KBM-7 (cell line): ENCODE data around the gene AGTRAP.

Experiments
- DNase-seq: peaks from one replicate; pipeline ENCODE4 v3.0.0-alpha.2; 2015
- in situ Hi-C: fragments of 300-500 bp; cut with MboI; formaldehyde crosslinking; loops from 2 replicates; pipeline ENCODE4 v1.14.3; 2020; ENCODE audit warnings: low sequenced_read_pairs, low pct_unique_long_range_greater_than_20kb, mixed read lengths

The AGTRAP gene

GRCh38 chr1:11704691-11705475 is 31.1 kb upstream of the AGTRAP start:
- DNase-seq: no peak
- in situ Hi-C loops: no loop called here

GRCh38 chr1:11705596-11705995 is 30.3 kb upstream of the AGTRAP start:
- no peak for DNase-seq
- in situ Hi-C loops: no loop called here

- in situ Hi-C loops: no loop called here
- DNase-seq: no peak
Measured at GRCh38 chr1:11706292-11706691, 29.6 kb upstream of the AGTRAP start.

GRCh38 chr1:11707621-11708276 is 28.2 kb upstream of the AGTRAP start:
- in situ Hi-C loops: no loop called here

GRCh38 chr1:11708554-11709350 is 27.2 kb upstream of the AGTRAP start:
- in situ Hi-C loops: no loop called here
- no peak for DNase-seq

More at GRCh38 chr1:11707621-11708276, 28.2 kb upstream of the AGTRAP start:
- no peak for DNase-seq

GRCh38 chr1:11711490-11711889 is 24.4 kb upstream of the AGTRAP start:
- in situ Hi-C loops: no loop called here
- no peak for DNase-seq

GRCh38 chr1:11712285-11712684 is 23.7 kb upstream of the AGTRAP start:
- DNase-seq: no peak
- in situ Hi-C loops: no loop called here

- in situ Hi-C loops: no loop called here
- DNase-seq: no peak
Measured at GRCh38 chr1:11713095-11713494, 22.8 kb upstream of the AGTRAP start.

GRCh38 chr1:11714831-11715575 is 20.9 kb upstream of the AGTRAP start:
- DNase-seq: no peak

GRCh38 chr1:11719313-11720032 is 16.5 kb upstream of the AGTRAP start:
- in situ Hi-C loops: no loop called here
- peak; percentile 70 for DNase-seq

More at GRCh38 chr1:11714831-11715575, 20.9 kb upstream of the AGTRAP start:
- in situ Hi-C loops: no loop called here

GRCh38 chr1:11720033-11720376 is 15.9 kb upstream of the AGTRAP start:
- in situ Hi-C loops: no loop called here
- no peak for DNase-seq

GRCh38 chr1:11720525-11720924 is 15.4 kb upstream of the AGTRAP start:
- in situ Hi-C loops: no loop called here
- no peak for DNase-seq

GRCh38 chr1:11721311-11721710 is 14.6 kb upstream of the AGTRAP start:
- DNase-seq: no peak
- in situ Hi-C loops: no loop called here

- in situ Hi-C loops: no loop called here
- DNase-seq: no peak
Measured at GRCh38 chr1:11722538-11722937, 13.4 kb upstream of the AGTRAP start.

- DNase-seq: no peak
- in situ Hi-C loops: loop anchor here (25.0 kb wide), 1 partner anchor 688 kb away; the partner anchor contains the start of gene MASP2
Measured at GRCh38 chr1:11725616-11726015, 10.3 kb upstream of the AGTRAP start.

GRCh38 chr1:11727119-11727518 is 8.8 kb upstream of the AGTRAP start:
- in situ Hi-C loops: loop anchor here (25.0 kb wide), 1 partner anchor 690 kb away; the partner anchor contains the start of gene MASP2
- no peak for DNase-seq

GRCh38 chr1:11728126-11728806 is 7.7 kb upstream of the AGTRAP start:
- DNase-seq: no peak
- in situ Hi-C loops: loop anchor here (25.0 kb wide), 1 partner anchor 691 kb away; the partner anchor contains the start of gene MASP2

GRCh38 chr1:11729155-11729497 is 6.8 kb upstream of the AGTRAP start:
- no peak for DNase-seq
- in situ Hi-C loops: loop anchor here (25.0 kb wide), 1 partner anchor 692 kb away; the partner anchor contains the start of gene MASP2
